ENCODE results near the gene PTPRM.

PTPRM gene

DNA sequence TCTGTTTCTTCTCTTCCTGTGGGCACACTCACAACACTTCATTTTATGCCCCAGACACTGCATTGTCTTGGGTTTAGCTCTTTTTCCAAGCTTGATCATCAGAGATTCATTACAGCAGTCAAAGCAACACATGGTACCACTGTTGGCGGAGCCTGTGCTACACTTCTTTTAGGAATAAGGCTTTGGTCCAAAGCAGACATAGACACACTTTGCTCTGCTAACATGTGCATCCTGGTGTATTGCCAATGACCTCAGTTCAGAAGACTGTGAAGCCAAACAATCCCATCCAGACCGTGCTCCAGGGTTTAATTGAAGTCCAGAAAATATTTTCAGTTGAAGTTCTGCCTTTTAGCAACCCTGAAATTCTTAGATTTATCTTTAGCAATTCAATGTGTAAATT is 687.5 kb downstream of the PTPRM start:
- TF ChIP-seq, protein P1, sequence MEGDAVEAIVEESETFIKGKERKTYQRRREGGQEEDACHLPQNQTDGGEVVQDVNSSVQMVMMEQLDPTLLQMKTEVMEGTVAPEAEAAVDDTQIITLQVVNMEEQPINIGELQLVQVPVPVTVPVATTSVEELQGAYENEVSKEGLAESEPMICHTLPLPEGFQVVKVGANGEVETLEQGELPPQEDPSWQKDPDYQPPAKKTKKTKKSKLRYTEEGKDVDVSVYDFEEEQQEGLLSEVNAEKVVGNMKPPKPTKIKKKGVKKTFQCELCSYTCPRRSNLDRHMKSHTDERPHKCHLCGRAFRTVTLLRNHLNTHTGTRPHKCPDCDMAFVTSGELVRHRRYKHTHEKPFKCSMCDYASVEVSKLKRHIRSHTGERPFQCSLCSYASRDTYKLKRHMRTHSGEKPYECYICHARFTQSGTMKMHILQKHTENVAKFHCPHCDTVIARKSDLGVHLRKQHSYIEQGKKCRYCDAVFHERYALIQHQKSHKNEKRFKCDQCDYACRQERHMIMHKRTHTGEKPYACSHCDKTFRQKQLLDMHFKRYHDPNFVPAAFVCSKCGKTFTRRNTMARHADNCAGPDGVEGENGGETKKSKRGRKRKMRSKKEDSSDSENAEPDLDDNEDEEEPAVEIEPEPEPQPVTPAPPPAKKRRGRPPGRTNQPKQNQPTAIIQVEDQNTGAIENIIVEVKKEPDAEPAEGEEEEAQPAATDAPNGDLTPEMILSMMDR (conservative IDR thresholded peaks at IDR 0.05), result no peak

DNA sequence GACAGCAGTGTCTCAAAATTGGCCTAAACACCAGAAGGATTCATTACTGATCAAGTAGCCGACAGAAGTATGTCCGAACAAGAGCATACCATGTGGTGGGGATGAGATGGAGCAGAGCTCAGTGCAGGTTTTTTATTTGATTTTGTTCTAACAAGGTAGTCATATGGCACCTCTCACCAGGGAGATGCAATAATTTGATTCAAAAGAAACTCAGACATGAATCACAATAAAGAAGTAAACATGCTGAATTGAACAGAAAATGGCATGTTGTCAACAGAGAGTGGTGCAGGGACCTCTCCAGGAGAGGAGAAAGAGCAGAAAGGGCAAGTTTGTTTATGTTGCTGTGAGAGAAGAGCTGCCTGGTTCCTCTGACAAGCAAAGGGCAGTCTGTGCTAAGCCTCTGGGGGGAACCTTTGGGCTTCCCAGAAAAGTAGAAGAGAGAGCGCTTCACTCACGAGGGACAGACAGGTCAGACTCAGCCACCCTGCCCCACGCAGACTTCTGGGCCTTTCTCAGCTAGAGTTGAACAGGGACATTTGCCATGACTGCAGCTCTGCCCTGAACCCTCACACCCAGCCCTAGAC is 690.8 kb downstream of the PTPRM start:
- no peak overlapping the region for H3K27ac ChIP-seq
- TF ChIP-seq, protein P1 (conservative IDR thresholded peaks at IDR 0.05), result no peak

More for the DNA sequence above, 687.5 kb downstream of the PTPRM start:
- no peak overlapping the region for H3K27ac ChIP-seq

GRCh38 chr18:8260319-8260718 is 693.2 kb downstream of the PTPRM start:
- H3K27ac ChIP-seq, result no peak overlapping the region
- TF ChIP-seq, protein P1 (conservative IDR thresholded peaks at IDR 0.05), result no peak

- TF ChIP-seq, protein P1 (conservative IDR thresholded peaks at IDR 0.05), result no peak
- no peak overlapping the region for H3K27ac ChIP-seq
Measured at GRCh38 chr18:8260827-8261226, 693.7 kb downstream of the PTPRM start.

DNA sequence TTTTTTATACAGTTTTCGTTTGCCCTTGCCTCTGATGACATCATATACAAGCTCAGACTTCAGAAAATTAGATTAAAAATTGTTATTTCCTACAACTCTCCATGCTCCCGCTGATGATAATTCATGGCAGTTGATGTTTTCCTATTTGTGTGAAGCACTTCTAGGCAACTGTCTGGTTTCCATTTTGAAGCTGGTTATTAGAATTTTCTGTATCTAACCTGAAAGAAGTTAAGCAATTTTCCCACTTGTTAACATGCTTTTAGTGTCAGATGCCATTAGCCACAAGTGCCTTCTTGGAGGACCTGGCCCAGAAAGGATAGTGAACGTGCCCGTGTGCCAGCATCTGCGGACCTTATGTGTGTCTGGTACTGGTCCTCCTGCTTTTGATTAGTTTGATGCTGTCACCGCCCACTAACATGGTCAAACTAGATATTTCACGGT is 694.6 kb downstream of the PTPRM start:
- TF ChIP-seq, protein P1 (conservative IDR thresholded peaks at IDR 0.05), result no peak
- no peak overlapping the region for H3K27ac ChIP-seq

DNA sequence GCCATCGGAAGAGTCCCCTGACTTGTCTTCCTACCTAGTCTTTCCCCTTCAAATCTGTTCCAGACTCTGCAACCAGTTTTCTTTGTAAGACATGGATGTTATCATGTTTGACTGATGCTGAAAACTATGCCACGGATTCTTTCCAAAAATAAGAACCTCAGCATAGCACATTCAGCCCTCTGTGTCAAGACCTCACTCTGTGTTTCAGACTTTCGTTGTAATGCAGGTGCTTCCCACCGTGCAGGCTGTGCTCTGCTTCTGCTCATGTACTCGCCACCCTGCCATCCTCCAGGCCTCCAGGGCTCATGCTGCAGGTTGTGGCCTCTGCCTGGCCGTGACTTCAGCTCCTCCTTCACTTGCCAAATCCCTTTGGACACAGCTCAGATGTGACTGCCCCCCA is 695.1 kb downstream of the PTPRM start:
- no peak overlapping the region for H3K27ac ChIP-seq
- TF ChIP-seq, protein P1 (conservative IDR thresholded peaks at IDR 0.05), result no peak

DNA sequence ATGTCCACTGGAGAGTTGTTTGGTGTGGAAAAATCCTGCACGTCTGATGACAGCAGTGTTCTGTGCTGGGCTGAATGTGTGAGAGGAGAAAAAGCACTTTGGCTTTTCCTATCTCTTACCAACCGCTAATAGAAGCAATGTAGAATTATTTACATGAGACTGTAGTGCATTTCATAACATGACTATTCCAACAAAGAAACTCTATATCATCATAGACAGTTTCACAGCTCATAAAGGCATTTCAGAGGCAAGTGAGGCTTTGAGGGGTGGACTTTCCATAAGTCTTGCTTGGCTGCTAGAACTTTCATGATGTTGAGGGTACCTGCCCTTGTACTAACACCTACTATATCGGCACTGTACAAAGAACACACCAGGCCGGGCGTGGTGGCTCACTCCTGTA is 697.0 kb downstream of the PTPRM start:
- TF ChIP-seq, protein P1 (conservative IDR thresholded peaks at IDR 0.05), result no peak
- peak overlapping the region; percentile 52 for H3K27ac ChIP-seq
